HUES64 (cell line): ENCODE measurements around the gene GXYLT2.

Experiments
- H3K27ac ChIP-seq: 2 replicates; pipeline ENCODE4 v1.7.0; 2013; ENCODE audit warnings: low read depth, low read length, inconsistent platforms
- H3K27me3 ChIP-seq: 2 replicates; pipeline ENCODE4 v1.6.1; 2013; ENCODE audit warnings: mild to moderate bottlenecking, low read length; ENCODE audit not compliant: insufficient read depth
- H3K36me3 ChIP-seq: 2 replicates; pipeline ENCODE4 v1.6.1; 2013; ENCODE audit warnings: mild to moderate bottlenecking, low read length; ENCODE audit not compliant: insufficient read depth
- H3K4me1 ChIP-seq: 2 replicates; pipeline ENCODE4 v1.6.1; 2013; ENCODE audit warnings: mild to moderate bottlenecking, low read length, moderate library complexity; ENCODE audit not compliant: insufficient read depth
- H3K4me3 ChIP-seq: 2 replicates; pipeline ENCODE4 v1.5.1; 2013; ENCODE audit warnings: mild to moderate bottlenecking, low read length, moderate library complexity
- H3K9ac ChIP-seq: 2 replicates; pipeline ENCODE4 v1.6.1; 2013; ENCODE audit warnings: mild to moderate bottlenecking, low read depth, low read length
- H3K9me3 ChIP-seq: 2 replicates; pipeline ENCODE4 v1.6.1; 2013; ENCODE audit warnings: low read depth, low read length; ENCODE audit not compliant: insufficient read depth
- WGBS: fragments of 150-250, 120-280 bp; methylation state at CpG from one replicate; pipeline ENCODE4 v1.1.7; 2013; ENCODE audit warnings: missing lambda C conversion rate; 5-methylcytosine and 5-hydroxymethylcytosine counted together

Gene GXYLT2

DNA sequence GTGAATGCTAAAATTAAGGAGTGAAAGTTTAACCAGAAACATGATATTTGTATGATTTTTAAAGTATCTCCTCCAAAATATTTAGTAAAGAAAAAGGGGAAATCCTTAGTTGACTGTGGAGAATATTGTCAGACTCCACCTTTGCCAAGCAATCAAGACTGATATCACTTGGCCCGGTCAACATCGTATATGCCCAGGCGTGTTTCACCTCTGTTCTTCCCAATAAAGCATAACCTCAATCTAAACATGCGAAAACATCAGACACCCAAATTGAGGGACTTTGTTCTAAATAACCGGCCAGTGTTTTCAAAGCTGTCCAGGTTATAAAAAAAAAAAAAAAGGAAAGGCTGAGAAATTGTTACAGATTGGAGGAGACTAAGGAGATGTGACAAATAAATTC is 54.6 kb downstream of the GXYLT2 start:
- no peak overlapping the region for H3K9ac ChIP-seq
- H3K27me3 ChIP-seq: no peaks in the 10 kb centered on the region
- H3K9me3 ChIP-seq: no peaks in the 10 kb centered on the region
- no peaks in the 10 kb centered on the region for H3K4me1 ChIP-seq
- H3K27ac ChIP-seq: no peak overlapping the region
- no peak overlapping the region for H3K4me3 ChIP-seq
- whole genome bisulfite sequencing: 94% methylated on average over 5 of the region's 5 CpGs
- H3K36me3 ChIP-seq: no peaks in the 10 kb centered on the region

DNA sequence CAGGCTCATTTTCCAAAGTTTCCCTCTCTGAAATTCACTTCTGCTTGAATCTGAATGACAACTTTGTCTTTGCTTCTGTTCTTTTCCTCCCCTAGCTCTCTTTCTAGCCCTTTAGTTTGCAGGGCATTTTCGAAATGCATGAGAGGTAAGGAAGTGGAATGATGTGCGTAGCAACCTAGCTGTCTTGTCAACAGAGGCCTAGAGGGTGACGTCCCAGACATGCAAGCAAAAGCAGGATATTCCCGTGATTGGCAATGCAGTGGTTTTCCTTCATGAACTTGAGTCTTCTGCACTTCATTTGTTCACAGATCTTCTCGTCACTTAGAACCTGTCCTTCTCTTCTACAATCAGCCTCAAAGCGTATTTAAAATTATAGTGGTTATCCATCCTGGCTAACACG is 56.9 kb downstream of the GXYLT2 start:
- 92% methylated on average over 7 of the region's 7 CpGs for WGBS

DNA sequence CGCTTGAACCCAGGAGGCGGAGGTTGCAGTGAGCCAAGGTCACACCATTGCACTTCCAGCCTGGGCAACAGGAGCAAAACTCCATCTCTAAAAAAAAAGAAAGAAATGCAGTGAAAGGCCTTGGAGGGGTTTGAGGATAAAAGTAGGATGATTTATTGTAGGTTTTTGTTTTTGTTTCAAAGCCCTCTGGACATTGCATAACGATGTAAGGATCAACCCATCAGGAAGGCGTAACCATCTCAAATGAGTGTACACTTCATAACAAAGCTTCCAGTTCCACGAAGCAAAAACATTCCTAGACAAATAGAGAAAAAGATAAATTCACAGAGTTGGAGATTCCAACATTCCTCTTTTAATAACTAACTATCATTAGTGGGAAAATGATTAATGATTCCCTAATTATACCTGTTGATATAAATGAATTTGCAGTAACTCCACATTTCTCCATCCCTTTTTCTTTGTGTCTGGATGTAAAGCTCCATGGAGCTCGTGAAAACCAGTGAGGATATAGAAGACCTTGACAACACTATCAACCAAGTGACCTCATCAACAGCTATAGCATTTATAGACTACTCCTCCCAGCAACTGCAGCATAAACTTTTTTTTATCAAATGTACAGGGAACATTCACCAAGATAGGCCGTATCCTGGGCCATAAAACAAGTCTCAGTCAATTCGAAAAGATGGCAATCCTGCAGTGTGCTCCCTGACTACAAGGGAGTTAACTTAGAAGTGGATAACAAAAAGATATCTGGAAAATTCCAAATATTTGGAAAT is 60.1 kb downstream of the GXYLT2 start:
- Histone ChIP-seq H3K27me3 (no peaks in the 10 kb centered on the region), H3K9ac (no peak overlapping the region), H3K27ac (no peak overlapping the region), H3K4me3 (no peak overlapping the region), H3K36me3 (no peaks in the 10 kb centered on the region), H3K4me1 (peaks cover 8% of the 10 kb centered on the region), H3K9me3 (no peaks in the 10 kb centered on the region)
- WGBS: 94% methylated on average over 8 of the region's 8 CpGs

More for the DNA sequence above, 56.9 kb downstream of the GXYLT2 start:
- no peak overlapping the region for H3K27ac ChIP-seq
- H3K36me3 ChIP-seq: no peaks in the 10 kb centered on the region
- no peak overlapping the region for H3K9ac ChIP-seq
- H3K9me3 ChIP-seq: no peaks in the 10 kb centered on the region
- H3K4me3 ChIP-seq: no peak overlapping the region
- no peaks in the 10 kb centered on the region for H3K27me3 ChIP-seq
- no peaks in the 10 kb centered on the region for H3K4me1 ChIP-seq

DNA sequence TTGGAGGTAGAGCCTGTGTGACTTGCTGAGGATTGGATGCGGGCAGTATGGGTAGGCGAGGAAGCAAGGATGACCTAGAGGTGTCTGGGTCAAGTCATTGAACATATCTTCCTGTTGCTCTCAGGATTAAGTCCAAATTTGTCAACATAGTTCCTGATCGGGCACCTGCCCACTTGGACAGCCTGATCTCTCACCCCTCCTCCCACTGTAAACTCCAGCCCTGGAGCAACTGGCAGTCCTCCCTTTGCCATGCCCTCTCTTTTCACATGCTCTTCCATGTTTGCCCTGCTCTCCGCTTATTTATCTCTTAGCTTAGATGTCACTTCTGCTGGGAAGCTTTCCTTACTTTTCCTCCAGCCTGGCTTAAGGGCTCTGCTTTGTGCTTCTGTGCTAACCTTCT is 61.2 kb downstream of the GXYLT2 start:
- 95% methylated on average over 4 of the region's 4 CpGs for WGBS
- H3K36me3 ChIP-seq: no peaks in the 10 kb centered on the region
- H3K4me3 ChIP-seq: no peak overlapping the region
- no peak overlapping the region for H3K27ac ChIP-seq
- H3K27me3 ChIP-seq: no peaks in the 10 kb centered on the region
- no peak overlapping the region for H3K9ac ChIP-seq
- H3K4me1 ChIP-seq: peaks cover 8% of the 10 kb centered on the region
- no peaks in the 10 kb centered on the region for H3K9me3 ChIP-seq

DNA sequence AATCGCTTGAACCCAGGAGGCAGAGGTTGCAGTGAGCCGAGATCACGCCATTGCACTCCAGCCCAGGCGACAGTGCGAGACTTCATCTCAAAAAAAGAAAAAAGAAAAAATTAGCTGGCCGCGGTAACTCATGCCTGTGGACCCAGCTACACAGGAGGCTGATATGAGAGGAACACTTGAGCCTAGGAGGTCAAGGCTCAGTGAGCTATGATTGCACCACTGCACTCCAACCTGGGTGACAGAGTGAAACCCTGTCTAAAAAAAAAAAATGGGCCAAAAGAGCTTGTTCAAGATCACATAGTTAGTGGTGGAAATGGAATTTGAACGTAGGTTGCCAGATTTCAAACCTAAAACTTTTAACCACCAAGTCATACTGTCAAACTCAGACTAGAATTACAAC is 62.5 kb downstream of the GXYLT2 start:
- Histone ChIP-seq H3K4me3 (no peak overlapping the region), H3K9ac (no peak overlapping the region), H3K27ac (no peak overlapping the region), H3K4me1 (peaks cover 17% of the 10 kb centered on the region), H3K9me3 (no peaks in the 10 kb centered on the region), H3K36me3 (no peaks in the 10 kb centered on the region), H3K27me3 (no peaks in the 10 kb centered on the region)
- WGBS: 96% methylated on average over 7 of the region's 8 CpGs

DNA sequence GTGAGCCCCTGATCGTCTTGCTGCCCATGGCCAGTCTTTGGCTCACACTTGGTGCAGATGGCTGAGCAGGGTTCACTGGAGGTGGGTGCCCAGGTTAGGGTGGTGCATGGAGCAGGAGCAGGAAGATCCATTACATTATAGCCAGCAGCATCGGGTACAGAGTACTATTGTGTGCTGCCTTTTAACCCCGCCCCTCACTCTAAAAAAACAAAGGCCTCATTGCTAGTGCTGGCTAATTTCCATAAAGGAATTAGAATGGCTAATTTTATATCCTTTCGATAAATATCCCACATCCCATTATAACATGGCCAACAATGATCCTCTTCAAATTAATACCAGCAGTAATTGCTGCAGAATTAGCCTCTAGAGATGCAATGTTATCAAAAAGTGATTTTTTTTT is 63.0 kb downstream of the GXYLT2 start:
- Histone ChIP-seq H3K4me1 (peaks cover 17% of the 10 kb centered on the region), H3K36me3 (no peaks in the 10 kb centered on the region), H3K9me3 (no peaks in the 10 kb centered on the region), H3K9ac (no peak overlapping the region), H3K27ac (no peak overlapping the region), H3K4me3 (no peak overlapping the region), H3K27me3 (no peaks in the 10 kb centered on the region)
- WGBS: 81% methylated on average over 4 of the region's 4 CpGs

DNA sequence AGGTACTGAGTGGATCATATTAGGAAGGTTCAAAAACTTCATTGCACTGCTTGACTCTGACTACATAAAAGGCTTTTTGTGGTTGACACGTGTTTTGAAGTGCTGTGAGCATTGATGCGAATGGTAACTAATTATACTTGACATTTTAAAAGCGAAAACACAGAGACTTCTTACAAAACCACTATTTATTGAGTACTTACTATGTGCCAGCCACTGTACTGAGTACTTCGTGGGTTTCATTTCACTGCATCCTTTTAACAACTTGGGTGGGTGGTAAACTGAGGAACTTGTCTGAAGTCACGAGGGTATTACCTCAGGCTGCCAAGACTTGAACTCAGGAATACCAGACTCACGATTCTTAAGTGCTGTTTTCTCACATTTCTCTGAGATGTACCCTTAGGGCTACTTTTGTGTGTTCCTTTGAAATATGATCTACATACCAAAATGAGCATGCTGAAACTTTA is 63.4 kb downstream of the GXYLT2 start:
- no peak overlapping the region for H3K4me3 ChIP-seq
- no peak overlapping the region for H3K9ac ChIP-seq
- no peak overlapping the region for H3K27ac ChIP-seq
- 84% methylated on average over 6 of the region's 6 CpGs for WGBS
- no peaks in the 10 kb centered on the region for H3K27me3 ChIP-seq
- H3K36me3 ChIP-seq: no peaks in the 10 kb centered on the region
- H3K4me1 ChIP-seq: peaks cover 17% of the 10 kb centered on the region
- no peaks in the 10 kb centered on the region for H3K9me3 ChIP-seq

DNA sequence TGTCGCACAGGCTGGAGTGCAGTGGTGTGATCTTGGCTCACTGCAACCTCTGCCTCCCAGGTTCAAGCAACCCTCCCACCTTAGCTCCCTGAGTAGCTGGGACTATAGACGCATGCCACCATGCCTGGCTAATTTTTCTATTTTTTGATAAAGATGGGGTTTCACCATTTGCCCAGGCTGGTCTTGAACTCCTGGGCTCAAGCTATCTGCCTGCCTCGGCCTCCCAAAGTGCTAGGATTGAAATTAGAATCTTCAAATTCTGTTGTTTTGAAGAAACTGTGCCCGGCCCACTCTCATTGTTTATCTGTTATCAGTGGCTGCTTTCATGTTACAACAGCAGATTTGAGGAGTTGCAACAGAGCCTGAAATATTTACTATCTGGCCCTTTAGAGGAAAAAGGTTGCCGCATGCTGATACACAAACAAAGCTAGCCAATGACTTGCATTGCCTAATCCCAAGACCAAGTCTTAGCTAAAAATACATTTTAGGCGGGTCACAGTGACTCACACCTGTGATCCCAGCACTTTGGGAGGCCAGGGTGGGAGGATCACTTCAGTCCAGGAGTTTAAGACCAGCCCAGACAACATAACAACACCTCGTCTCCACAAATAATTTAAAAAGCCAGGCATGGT is 65.6 kb downstream of the GXYLT2 start:
- WGBS: 86% methylated on average over 7 of the region's 7 CpGs
- no peaks in the 10 kb centered on the region for H3K27me3 ChIP-seq
- no peaks in the 10 kb centered on the region for H3K36me3 ChIP-seq
- peak overlapping the region; percentile 5; the same call in 1 of the 2 replicates for H3K27ac ChIP-seq
- H3K4me3 ChIP-seq: no peak overlapping the region
- H3K9ac ChIP-seq: no peak overlapping the region
- peaks cover 26% of the 10 kb centered on the region for H3K4me1 ChIP-seq
- H3K9me3 ChIP-seq: no peaks in the 10 kb centered on the region

DNA sequence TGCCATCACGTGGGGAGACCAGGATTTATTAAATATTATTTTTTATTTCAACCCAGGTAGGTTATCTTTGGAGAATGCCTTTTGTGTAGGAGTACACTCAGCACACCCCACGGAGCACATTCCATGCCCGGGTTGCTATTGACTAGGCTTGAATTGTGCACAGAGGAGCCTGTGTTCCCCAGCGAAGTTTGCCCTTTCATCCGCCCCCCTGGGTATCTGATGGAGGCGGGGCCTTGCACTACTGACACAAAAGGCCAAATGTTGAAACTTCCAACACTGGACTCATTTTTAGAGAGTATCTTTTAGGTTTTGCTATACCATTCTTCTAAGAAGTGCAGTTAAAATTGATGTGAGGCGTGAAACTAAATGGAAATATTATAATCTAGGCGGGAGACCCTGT is 69.5 kb downstream of the GXYLT2 start:
- H3K4me1 ChIP-seq: peaks cover 18% of the 10 kb centered on the region
- H3K9me3 ChIP-seq: no peaks in the 10 kb centered on the region
- 0 out of 2 replicates have a peak overlapping the region, but pooled peaks have one; percentile 44 for H3K27ac ChIP-seq
- no peaks in the 10 kb centered on the region for H3K36me3 ChIP-seq
- 78% methylated on average over 7 of the region's 8 CpGs for WGBS
- H3K27me3 ChIP-seq: no peaks in the 10 kb centered on the region
- no peak overlapping the region for H3K4me3 ChIP-seq
- no peak overlapping the region for H3K9ac ChIP-seq

DNA sequence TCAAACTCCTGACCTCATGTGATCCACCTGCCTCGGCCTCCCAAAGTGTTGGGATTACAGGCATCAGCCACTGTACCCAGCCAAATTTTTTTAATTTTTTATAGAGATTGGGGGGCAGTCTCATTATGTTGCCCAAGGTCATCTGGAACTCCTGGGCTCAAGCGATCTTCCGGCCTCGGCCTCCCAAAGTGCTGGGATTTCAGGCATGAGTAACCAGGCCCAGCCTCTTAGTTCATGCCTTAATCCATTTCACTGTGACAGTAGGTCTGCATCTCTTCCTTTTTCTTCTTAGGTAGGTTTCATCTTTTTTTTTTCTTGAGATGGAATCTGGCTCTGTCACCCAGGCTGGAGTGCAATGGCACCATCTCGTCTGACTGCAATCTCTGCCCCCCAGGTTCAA is 71.5 kb downstream of the GXYLT2 start:
- Histone ChIP-seq H3K4me1 (peaks cover 18% of the 10 kb centered on the region), H3K4me3 (no peak overlapping the region), H3K27ac (no peak overlapping the region), H3K36me3 (no peaks in the 10 kb centered on the region), H3K27me3 (no peaks in the 10 kb centered on the region), H3K9ac (no peak overlapping the region), H3K9me3 (no peaks in the 10 kb centered on the region)
- 94% methylated on average over 5 of the region's 5 CpGs for WGBS

DNA sequence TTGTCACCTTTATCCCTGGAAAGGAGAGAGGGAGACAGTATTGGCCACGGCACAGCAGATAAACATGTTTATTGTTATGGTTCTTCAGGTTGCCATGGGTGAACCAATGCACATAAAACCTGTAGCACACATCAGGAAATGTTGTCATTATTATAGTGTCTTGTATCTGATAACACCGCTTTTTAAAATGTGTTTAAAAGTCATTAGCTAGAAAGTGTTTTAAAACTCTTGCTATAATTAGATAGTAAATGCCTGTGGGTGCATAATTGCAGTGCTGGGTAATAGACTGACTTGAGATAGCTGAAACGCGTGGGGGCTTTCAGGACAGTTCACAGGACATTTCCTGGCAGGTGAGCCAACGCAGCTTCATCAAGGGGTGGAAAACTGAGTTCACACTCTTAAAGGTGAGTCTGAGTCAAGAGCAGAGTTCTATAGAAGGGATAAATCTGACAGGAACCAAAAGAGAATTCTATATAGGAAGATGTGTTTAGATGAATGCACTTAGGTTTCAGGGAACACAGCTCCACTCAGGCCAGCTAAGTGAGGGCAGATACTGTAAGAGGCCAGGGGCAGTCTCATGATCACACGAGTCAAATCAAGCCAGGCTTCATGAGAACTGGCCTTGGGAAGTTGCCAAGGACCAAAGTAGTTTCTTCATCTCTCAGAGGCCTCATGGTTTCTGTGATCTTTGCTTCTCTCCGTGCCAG is 73.1 kb downstream of the GXYLT2 start:
- Histone ChIP-seq H3K9me3 (no peaks in the 10 kb centered on the region), H3K9ac (no peak overlapping the region), H3K36me3 (no peaks in the 10 kb centered on the region), H3K4me1 (peaks cover 9% of the 10 kb centered on the region; the same call in 1 of the 2 replicates), H3K27me3 (no peaks in the 10 kb centered on the region), H3K27ac (no peak overlapping the region), H3K4me3 (no peak overlapping the region)
- 91% methylated on average over 7 of the region's 7 CpGs for WGBS
